GM21528 (cell line): ENCODE results near the gene PRIM2.
A peak's percentile ranks its signal among the peaks of the same experiment; 100 is the strongest.
"Not testable (repeated sequence)": the region's sequence is repeated elsewhere in the genome, so short reads cannot be mapped to it uniquely, and the experiment has no call there.

ENCODE experiments used
- ATAC-seq: cut with Tn5 transposase; IDR thresholded peaks from one replicate; pipeline ENCODE4 v1.9.1; 2021; ENCODE audit warnings: mild to moderate bottlenecking, moderate library complexity; ENCODE audit not compliant: unreplicated experiment, low FRiP score

The PRIM2 gene

GRCh38 chr6:57489887-57490286 lies 172.5 kb downstream of the PRIM2 start:
- ATAC-seq: not testable (repeated sequence)

DNA sequence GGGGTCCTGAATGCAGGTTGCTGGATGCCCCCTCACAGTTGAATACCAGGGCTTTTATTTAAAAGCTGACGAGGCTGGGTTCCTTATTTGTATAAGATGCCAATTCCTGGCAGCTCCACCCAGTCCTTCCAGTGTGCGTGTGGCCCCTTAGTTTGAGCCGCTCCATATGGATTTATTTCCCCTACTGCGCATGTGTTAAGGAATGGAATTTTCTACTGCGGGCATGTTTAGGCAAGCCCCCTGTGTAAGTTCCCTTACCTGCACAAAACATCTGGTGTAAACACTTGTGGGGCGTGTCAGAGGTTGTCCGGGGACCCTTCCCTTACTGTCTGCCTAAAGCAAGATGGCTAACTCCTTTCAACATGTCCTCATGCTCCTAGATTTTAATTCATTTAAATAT lies 174.4 kb downstream of the PRIM2 start:
- ATAC-seq: not testable (repeated sequence)

DNA sequence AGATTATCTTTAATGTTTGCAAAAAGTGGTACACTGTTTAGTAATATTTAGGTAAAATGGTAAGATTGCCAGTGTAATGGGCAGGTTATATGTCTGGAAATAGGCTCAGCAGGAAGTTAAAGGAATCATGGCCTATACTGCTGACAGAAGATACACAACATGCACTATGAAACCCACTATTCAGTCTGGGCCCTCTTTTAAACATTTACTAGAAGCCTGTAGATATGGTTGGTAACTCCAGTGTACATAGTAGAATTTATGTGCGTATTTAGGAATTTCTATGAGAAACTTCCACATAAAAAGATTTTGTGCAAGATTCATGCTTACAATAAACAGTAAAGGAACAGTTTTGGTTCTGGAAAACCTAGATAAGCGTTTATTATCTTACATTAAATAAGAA lies 178.8 kb downstream of the PRIM2 start:
- not testable (repeated sequence) for ATAC-seq

GRCh38 chr6:57500368-57501021 lies 183.1 kb downstream of the PRIM2 start:
- ATAC-seq: not testable (repeated sequence)

DNA sequence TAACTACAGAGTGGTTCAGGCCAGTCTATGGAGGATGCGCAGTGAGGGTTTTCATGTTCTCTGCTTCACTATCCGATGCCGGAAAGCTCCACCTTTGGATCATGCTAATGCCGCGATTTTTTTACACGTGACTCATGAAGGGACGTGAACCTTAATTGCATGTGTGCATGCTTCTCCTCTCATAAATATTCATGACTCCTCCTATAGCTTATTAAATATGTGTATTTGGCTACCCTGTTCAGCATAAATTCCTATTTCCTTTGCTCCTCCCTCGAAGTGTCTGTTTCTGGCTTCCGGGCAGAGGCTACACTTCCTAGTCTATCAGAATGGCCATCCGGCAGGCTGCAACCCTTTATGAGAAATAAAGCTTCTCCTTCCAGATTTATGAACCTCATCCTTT lies 185.0 kb downstream of the PRIM2 start:
- not testable (repeated sequence) for ATAC-seq

- ATAC-seq: not testable (repeated sequence)
These were observed 187.8 kb downstream of the PRIM2 start for GRCh38 chr6:57505251-57505650.

DNA sequence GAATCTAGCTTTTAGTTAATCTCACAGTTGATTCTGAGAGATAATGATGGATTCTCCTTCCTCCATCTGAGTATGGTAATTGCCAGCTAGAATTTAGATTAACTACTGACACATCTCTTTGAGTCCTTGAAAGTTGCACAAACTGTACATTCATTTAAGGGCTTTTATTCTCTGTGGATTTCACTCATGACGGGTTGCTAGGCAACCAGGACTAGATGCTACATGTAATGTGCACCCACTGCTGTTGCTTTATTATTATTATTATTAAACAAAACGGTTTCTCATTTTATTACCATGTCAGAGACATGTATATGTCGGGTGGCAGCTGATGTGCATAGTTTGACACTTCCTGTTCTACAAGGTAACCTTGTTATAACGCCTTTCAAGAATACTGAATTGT lies 193.0 kb downstream of the PRIM2 start:
- ATAC-seq: not testable (repeated sequence)

GRCh38 chr6:57515171-57515570 lies 197.7 kb downstream of the PRIM2 start:
- ATAC-seq: not testable (repeated sequence)

- ATAC-seq: not testable (repeated sequence)
These were observed 198.4 kb downstream of the PRIM2 start for GRCh38 chr6:57515845-57516244.

GRCh38 chr6:57516776-57517175 lies 199.3 kb downstream of the PRIM2 start:
- not testable (repeated sequence) for ATAC-seq

DNA sequence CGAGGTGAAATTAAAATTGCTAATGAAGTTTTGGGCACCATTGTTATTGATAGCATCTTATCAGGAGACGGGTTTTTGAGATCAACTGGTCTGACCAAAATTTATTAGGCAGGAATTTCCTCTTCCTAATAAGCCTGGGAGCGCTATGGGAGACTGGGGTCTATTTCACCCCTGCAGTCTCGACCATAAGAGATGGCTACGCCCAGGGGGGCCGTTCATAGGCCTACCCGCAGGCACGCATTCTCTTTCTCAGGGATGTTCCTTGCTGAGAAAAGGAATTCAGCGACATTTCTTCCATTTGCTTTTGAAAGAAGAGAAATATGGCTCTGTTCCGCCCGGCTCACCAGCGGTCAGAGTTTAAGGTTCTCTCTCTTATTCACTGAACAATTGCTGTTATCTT lies 201.8 kb downstream of the PRIM2 start:
- ATAC-seq: not testable (repeated sequence)

DNA sequence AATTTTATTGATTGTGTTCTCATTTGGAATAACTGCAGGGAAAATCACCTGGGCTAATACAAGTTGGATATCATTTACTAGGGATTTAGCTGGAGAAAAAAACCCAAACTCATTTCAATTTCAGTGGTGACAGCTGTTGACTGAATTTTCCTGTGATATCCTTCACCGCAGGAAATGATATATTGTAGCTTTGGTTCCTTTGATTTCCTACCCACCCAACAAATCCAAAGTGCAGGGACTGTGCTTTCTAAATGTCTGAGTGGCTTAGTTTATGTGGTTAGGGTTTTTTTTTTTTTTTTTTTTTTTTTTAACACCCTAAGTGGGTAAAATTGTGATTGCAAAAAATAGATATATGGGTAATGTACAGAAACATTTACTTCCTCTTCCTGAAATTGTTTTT lies 203.7 kb downstream of the PRIM2 start:
- ATAC-seq: not testable (repeated sequence)

GRCh38 chr6:57523221-57523620 lies 205.8 kb downstream of the PRIM2 start:
- ATAC-seq: not testable (repeated sequence)

DNA sequence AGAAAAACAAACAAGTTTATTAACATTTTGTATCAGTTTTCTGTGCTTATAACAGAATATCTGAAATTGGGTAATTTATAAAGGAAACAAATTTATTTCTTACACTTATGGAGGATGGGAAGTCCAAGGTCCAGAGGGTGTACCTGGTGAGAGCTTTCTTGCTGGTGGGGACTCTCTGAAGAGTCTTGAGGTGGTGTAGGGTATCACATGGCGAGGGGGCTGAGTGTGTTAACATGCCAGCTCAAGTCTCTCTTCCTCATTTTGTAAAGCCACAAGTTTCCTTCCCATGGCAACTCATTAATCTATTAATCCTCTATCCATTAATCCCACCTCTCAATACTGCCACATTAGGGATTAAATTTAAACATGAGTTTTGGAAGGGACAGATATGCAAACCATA lies 212.3 kb downstream of the PRIM2 start:
- not testable (repeated sequence) for ATAC-seq

- not testable (repeated sequence) for ATAC-seq
These were observed 215.2 kb downstream of the PRIM2 start for GRCh38 chr6:57532660-57533059.

- ATAC-seq: not testable (repeated sequence)
These were observed 217.7 kb downstream of the PRIM2 start for GRCh38 chr6:57535121-57535520.

DNA sequence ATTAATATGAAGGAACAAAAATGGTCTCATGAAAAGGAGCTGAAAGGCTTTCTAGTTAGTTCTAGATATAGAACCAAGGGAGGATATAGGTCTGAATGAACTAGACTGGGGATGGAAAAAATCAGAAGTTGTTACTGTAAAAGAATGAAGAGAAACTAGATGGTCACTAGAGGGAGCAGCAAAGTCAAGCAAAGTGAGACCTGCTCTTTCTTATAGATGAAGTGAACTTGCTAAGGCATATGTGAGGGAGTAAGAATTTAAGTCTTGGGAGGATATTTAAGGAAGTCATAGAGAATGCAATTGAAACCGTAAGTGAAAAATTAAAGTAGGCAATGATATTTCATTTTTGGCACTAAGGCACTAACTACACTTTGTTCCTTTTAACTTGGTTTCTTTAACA lies 218.6 kb downstream of the PRIM2 start:
- ATAC-seq: peak; percentile 90

DNA sequence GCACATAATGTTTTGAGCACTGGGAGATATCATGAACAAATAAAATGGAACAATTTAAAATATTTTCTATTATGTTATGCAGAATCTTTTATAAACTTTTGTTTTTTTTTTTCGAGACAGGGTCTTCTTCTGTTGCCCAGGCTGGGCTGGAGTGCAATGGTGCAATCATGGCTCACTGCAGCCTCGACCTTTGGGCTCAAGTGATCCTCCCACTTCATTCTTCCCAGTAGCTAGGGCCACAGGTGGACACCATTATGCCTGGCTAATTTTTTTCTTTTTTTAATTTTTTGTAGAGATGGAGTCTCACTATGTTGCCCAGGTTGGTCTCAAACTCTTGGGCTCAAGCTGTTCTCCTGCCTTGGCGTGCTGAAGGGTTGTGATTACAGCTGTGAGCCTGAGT lies 220.5 kb downstream of the PRIM2 start:
- ATAC-seq: not testable (repeated sequence)

DNA sequence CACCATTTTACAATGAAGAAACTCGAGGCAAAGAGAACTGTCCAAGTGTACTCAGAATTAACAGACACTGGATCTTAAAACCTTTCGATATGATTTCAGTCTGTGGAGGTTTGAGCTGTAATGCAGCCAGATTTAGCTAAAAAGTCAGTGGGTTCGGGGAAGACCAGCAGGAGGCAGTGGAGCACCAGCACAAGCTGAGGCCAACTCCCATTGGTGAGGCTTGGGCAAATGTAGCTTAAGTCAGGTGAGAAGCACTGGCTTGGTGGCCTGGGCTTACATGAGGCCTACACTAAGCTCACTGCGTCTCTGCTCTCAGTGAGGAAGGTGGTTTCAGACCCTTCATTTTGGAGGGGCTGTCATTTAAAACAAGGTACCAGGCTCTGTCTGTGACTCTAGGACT lies 234.5 kb downstream of the PRIM2 start:
- not testable (repeated sequence) for ATAC-seq

DNA sequence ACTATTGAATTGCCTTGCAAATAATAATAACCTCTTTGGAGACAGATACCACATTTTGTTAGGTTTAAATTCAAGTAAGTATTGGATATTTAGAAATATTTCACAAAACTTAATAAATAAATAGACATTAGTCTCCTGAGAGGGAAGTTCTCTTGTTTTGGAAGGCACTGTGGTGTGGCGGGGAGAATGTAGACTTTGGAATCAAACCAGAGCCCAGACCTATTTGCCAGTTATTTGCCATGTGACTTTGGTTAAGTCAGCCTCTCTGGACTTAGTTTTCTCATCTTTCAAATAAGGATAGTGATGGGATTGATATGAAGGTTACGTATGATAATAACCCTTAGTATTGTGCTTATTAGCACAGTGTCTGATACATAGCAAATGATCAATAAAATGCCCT lies 240.4 kb downstream of the PRIM2 start:
- not testable (repeated sequence) for ATAC-seq

- ATAC-seq: not testable (repeated sequence)
These were observed 241.7 kb downstream of the PRIM2 start for GRCh38 chr6:57559170-57559569.

- ATAC-seq: not testable (repeated sequence)
These were observed 244.8 kb downstream of the PRIM2 start for GRCh38 chr6:57562233-57562632.
